GM19397 (cell line): ENCODE data around the gene CYBC1.
"Not testable (repeated sequence)": the region's sequence is repeated elsewhere in the genome, so short reads cannot be mapped to it uniquely, and the experiment has no call there.

ENCODE experiments used
- ATAC-seq: cut with Tn5 transposase; IDR thresholded peaks from one replicate; pipeline ENCODE4 v1.9.1; 2021; ENCODE audit warnings: mild to moderate bottlenecking, moderate library complexity; ENCODE audit not compliant: unreplicated experiment

Gene CYBC1

GRCh38 chr17:82435601-82436583, 14.7 kb downstream of the CYBC1 start:
- no peak for ATAC-seq

- ATAC-seq: no peak
Observed at GRCh38 chr17:82435103-82435502, 15.4 kb downstream of the CYBC1 start.

- no peak for ATAC-seq
Observed at GRCh38 chr17:82434216-82434565, 16.4 kb downstream of the CYBC1 start.

- ATAC-seq: no peak
Observed at GRCh38 chr17:82433560-82434215, 16.9 kb downstream of the CYBC1 start.

- ATAC-seq: no peak
Observed at GRCh38 chr17:82432017-82432416, 18.5 kb downstream of the CYBC1 start.

GRCh38 chr17:82429824-82430223, 20.7 kb downstream of the CYBC1 start:
- no peak for ATAC-seq

- ATAC-seq: no peak
Observed at GRCh38 chr17:82428546-82428945, 22.0 kb downstream of the CYBC1 start.

GRCh38 chr17:82424863-82425159, 25.7 kb downstream of the CYBC1 start:
- no peak for ATAC-seq

GRCh38 chr17:82424001-82424862, 26.3 kb downstream of the CYBC1 start:
- no peak for ATAC-seq

- no peak for ATAC-seq
Observed at GRCh38 chr17:82419540-82419939, 31.0 kb downstream of the CYBC1 start.

GRCh38 chr17:82418001-82418986, 32.3 kb downstream of the CYBC1 start, which contains the start of the genes HEXD and OGFOD3:
TSS of gene HEXD (plus strand) at chr17:82418347. CDS start at chr17:82419800, 1,453 bp downstream.
TSS of gene OGFOD3 (minus strand) at chr17:82418586. CDS start at chr17:82418485, 101 bp downstream.
- peak; percentile 82 for ATAC-seq

- ATAC-seq: no peak
Observed at GRCh38 chr17:82416771-82417170, 33.8 kb downstream of the CYBC1 start.

- ATAC-seq: no peak
Observed at GRCh38 chr17:82416264-82416663, 34.3 kb downstream of the CYBC1 start.

GRCh38 chr17:82415786-82416185, 34.8 kb downstream of the CYBC1 start:
- no peak for ATAC-seq

GRCh38 chr17:82415336-82415735, 35.2 kb downstream of the CYBC1 start:
- ATAC-seq: no peak

GRCh38 chr17:82414548-82415281, 35.8 kb downstream of the CYBC1 start:
- no peak for ATAC-seq

- ATAC-seq: no peak
Observed at GRCh38 chr17:82412535-82413520, 37.7 kb downstream of the CYBC1 start.

GRCh38 chr17:82412081-82412480, 38.5 kb downstream of the CYBC1 start:
- not testable (repeated sequence) for ATAC-seq
